Thyroid gland (tissue), 4 donors: ENCODE data around the gene CACNA1E.

Experiments
- CTCF ChIP-seq, 6 experiments: fragments of 200-600 bp in 3 of 6; fragments of 450-650 bp in 3 of 6; sonication (generic) in 3 of 6; IDR thresholded peaks; one replicate each; pipeline ENCODE4 v1.5.1; 2016 to 2019; ENCODE audit warnings: antibody characterized with exemption in 6 of 6, mild to moderate bottlenecking in 2 of 6, inconsistent platforms in 1 of 6, moderate library complexity in 1 of 6
- POLR2A ChIP-seq, 2 donors: fragments of 450-650 bp; IDR thresholded peaks; one replicate each; pipeline ENCODE4 v1.6.1; 2017; ENCODE audit warnings: antibody characterized with exemption in 2 of 2, mild to moderate bottlenecking in 2 of 2, moderate library complexity in 1 of 2

- no peak for TF ChIP-seq CTCF (IDR thresholded peaks at IDR 0.05)
- no peak for TF ChIP-seq POLR2A (IDR thresholded peaks at IDR 0.05)
These were observed 362.8 kb downstream of the CACNA1E start for GRCh38 chr1:181846001-181846645.
